ENCODE measurements around the gene HSD11B2.
A peak's percentile ranks its signal among the peaks of the same experiment; 100 is the strongest.

HSD11B2 gene

DNA sequence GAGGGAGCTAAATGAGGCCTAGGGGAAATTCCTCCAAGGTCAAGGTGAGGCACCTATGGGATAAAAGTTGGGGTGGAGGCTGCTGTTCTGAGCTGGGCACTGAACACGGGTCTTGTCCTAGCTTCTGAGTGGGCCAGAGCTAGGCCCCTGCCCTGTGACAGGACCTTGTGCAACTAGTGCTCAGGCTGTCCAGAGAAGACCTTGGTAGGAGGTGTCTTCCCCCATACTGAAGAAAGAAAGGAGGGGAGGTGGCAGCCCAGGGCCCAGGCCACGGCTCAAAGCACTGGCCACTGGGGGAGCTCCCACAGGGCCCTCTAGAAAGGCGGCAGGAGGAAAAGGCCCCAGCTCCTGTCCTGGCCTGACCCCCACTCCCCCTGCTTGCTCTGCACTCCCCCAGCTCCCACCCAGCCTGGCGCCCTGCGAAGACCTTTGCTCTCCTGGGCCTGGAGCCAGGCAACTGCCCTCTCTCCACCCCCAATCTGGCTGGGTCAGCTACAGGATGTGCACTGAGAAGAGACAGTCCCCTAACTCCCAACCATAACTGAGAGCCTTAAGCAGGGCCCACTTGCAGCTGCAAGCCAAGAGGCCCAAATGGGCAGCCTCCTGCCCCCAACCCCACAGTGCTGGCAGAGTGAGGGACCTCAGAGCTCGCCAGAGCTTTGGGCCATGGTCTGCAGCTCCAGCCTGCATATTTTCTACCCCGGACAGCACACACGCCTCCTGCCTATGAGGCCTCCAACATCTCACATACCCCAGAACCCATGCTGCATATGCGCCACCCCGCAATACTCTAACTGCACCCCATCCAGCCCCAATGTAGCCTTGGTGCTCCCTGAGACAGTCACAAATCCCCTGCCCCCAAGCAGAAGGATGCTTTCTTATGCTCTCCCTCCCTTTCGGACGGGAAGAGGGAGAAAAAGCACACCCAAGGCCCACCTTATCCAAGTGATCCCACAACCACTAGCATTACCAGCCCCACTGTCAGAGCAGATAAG, 15.3 kb downstream of the HSD11B2 start:
- TF ChIP-seq, protein P1, sequence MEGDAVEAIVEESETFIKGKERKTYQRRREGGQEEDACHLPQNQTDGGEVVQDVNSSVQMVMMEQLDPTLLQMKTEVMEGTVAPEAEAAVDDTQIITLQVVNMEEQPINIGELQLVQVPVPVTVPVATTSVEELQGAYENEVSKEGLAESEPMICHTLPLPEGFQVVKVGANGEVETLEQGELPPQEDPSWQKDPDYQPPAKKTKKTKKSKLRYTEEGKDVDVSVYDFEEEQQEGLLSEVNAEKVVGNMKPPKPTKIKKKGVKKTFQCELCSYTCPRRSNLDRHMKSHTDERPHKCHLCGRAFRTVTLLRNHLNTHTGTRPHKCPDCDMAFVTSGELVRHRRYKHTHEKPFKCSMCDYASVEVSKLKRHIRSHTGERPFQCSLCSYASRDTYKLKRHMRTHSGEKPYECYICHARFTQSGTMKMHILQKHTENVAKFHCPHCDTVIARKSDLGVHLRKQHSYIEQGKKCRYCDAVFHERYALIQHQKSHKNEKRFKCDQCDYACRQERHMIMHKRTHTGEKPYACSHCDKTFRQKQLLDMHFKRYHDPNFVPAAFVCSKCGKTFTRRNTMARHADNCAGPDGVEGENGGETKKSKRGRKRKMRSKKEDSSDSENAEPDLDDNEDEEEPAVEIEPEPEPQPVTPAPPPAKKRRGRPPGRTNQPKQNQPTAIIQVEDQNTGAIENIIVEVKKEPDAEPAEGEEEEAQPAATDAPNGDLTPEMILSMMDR (conservative IDR thresholded peaks at IDR 0.05; ENCODE audit: control insufficient read depth, insufficient read depth, low read depth, low read length), result no peak
- H3K4me3 ChIP-seq (ENCODE audit: control insufficient read depth, low read depth, low read length), result no peak overlapping the region

DNA sequence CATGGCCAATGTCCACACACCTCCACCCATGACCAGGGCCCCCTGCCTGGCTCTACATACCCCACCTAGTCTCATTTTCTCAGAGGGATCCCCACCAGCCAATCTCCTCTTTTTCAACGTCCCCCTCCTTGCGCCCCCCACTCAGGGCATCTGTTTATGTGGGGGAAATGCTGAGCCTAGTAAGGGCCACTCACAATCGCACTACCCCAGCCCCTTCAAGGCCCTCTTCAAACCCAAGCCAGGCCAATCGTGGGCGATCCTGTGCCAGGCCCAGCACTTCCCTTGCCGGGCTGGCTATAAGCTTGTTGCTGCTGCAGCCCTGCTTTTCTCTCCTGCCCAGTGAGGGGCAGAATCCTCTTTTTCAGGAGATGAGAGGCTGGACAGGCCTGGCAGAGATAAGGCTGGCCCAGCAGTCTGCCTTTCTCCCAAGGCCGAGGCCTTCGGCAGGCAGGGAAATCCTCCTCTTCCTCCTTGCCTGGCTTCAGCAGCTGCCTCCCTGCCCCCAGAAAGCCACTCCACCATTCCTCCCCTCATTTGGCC, 16.1 kb downstream of the HSD11B2 start:
- TF ChIP-seq, protein P1 (conservative IDR thresholded peaks at IDR 0.05; ENCODE audit: control insufficient read depth, insufficient read depth, low read depth, low read length), result no peak
- no peak overlapping the region for H3K4me3 ChIP-seq (ENCODE audit: control insufficient read depth, low read depth, low read length)
- DNase-seq (ENCODE audit: low read depth), result no peak

More for the DNA sequence above, 15.3 kb downstream of the HSD11B2 start:
- DNase-seq (ENCODE audit: low read depth), result no peak

- TF ChIP-seq, protein P1 (conservative IDR thresholded peaks at IDR 0.05; ENCODE audit: control insufficient read depth, insufficient read depth, low read depth, low read length), result peak; percentile 66
- H3K4me3 ChIP-seq (ENCODE audit: control insufficient read depth, low read depth, low read length), result no peak overlapping the region
- DNase-seq (ENCODE audit: low read depth), result peak; percentile 53
Measured at GRCh38 chr16:67447508-67448076, 16.7 kb downstream of the HSD11B2 start.

DNA sequence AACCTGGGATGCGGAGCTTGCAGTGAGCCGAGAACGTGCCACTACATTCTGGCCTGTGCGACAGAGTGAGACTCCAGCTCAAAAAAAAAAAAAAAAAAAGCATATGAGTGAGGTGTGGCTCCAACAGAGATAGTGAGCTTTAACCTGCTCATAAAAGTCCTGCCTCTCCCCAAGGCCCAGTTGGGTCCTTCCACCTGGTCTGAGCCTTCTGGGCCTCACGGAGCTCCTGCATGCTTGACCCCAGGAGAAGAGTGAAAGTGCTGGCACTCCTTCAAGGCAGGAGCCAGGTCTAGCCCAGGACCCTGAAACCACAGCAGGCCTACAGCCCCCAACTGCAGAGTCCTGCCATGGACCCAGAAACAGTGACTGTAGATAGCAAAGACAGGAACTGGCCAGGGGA, 17.7 kb downstream of the HSD11B2 start:
- TF ChIP-seq, protein P1 (conservative IDR thresholded peaks at IDR 0.05; ENCODE audit: control insufficient read depth, insufficient read depth, low read depth, low read length), result no peak
- no peak for DNase-seq (ENCODE audit: low read depth)
- H3K4me3 ChIP-seq (ENCODE audit: control insufficient read depth, low read depth, low read length), result no peak overlapping the region

- DNase-seq (ENCODE audit: low read depth), result no peak
- no peak overlapping the region for H3K4me3 ChIP-seq (ENCODE audit: control insufficient read depth, low read depth, low read length)
- TF ChIP-seq, protein P1 (conservative IDR thresholded peaks at IDR 0.05; ENCODE audit: control insufficient read depth, insufficient read depth, low read depth, low read length), result no peak
Measured at GRCh38 chr16:67449336-67449735, 18.4 kb downstream of the HSD11B2 start.

DNA sequence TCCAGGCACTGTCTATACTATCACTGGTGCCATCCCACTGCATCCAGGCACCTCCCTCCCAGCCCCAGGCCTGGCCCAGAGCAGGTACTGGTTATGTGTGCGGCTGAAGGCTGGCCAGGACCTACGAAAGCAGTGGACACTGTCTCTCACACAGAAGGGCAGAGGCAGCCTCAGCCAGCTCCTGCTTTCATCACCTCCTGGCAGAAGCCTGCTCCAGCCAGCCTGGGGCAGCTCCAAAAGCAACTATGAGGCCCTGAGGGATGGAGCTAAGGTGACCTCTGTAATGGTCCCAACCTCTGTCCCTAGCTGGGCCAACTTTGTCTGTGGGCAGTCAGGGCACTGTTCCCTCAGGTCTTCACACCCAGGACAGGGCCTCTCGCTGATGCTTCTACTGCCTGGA, 18.8 kb downstream of the HSD11B2 start:
- no peak overlapping the region for H3K4me3 ChIP-seq (ENCODE audit: control insufficient read depth, low read depth, low read length)
- no peak for DNase-seq (ENCODE audit: low read depth)
- TF ChIP-seq, protein P1 (conservative IDR thresholded peaks at IDR 0.05; ENCODE audit: control insufficient read depth, insufficient read depth, low read depth, low read length), result no peak
